Right cardiac atrium (tissue), 5 donors: ENCODE measurements around the gene SPEG. TPM values are rescaled to one million over a fixed set of nuclear protein-coding genes. Genes with fewer than 3 reads are reported as not detected.
A peak's percentile ranks its signal among the peaks of the same experiment; 100 is the strongest.

Experiments
- ATAC-seq, 2 donors: fragments of 200-7000 bp; cut with Tn5 transposase; one replicate each; pipeline versions ENCODE4 v1.8.0 to v1.9.1; 2020; ENCODE audit warnings: moderate library complexity in 2 of 2, mild to moderate bottlenecking in 1 of 2
- DNase-seq, 3 donors: peaks; one replicate each; pipeline ENCODE4 v3.0.0-alpha.2; 2020
- H3K27ac ChIP-seq: one replicate; pipeline ENCODE4 v1.5.1; 2013; ENCODE audit warnings: mild to moderate bottlenecking, low read length, control low read depth, moderate library complexity
- H3K27me3 ChIP-seq: one replicate; pipeline ENCODE4 v1.6.1; 2013; ENCODE audit not compliant: control insufficient read depth, insufficient read depth
- H3K4me1 ChIP-seq: one replicate; pipeline ENCODE4 v1.6.1; 2013; ENCODE audit warnings: low read length; ENCODE audit not compliant: control insufficient read depth, insufficient read depth
- H3K4me3 ChIP-seq: one replicate; pipeline ENCODE4 v1.5.1; 2013; ENCODE audit warnings: low read length, control low read depth
- H3K9me3 ChIP-seq: one replicate; pipeline ENCODE4 v1.6.1; 2013; ENCODE audit warnings: low read length; ENCODE audit not compliant: control insufficient read depth
- WGBS: extraction: QIAGEN DNeasy Blood & Tissue Kit; methylation state at CpG from one replicate; pipeline ENCODE4 v1.1.7; 2013; 5-methylcytosine and 5-hydroxymethylcytosine counted together
- intact Hi-C, 4 donors: fragments of 100-400 bp; cut with DNase I; formaldehyde crosslinking; loops; one replicate each; pipeline versions ENCODE4 v1.11.0 to v1.14.0; 2022 to 2023
- polyA plus RNA-seq: library from polyadenylated mRNA; stranded (reverse); fragments of 200-250 nt; gene quantifications from one replicate; pipeline ENCODE4 v1.2.3, GENCODE V29; 2013
- total RNA-seq, 4 donors: library from RNA; stranded (reverse); fragmentation: NEBNext Ultra II Directional; extraction: Animal tissue kit (Norgen Biotek cat#: 25700); gene quantifications; one replicate each; pipeline ENCODE4 v1.2.1, GENCODE V29; 2021
- donor health status: healthy with polysubstance abuse.
- donor health status: DM: no; HTN: yes; CAD: no.
- donor health status: DM: no; HTN: no; CAD: no.
- donor health status: DM: no; HTN: yes; CAD: no; lungs with severe emphysema.
- donor health status: DM: yes; HTN: yes; CAD: no.

SPEG gene
- total and polyA plus RNA-seq, 5 donors = 85.5 to 176 (median 157) TPM

- H3K4me1 ChIP-seq = no peaks in the 10 kb centered on the region
- DNase-seq (no peak), ATAC-seq (peak; percentile 48 to 65)
- H3K9me3 ChIP-seq = no peaks in the 10 kb centered on the region
- no peaks in the 10 kb centered on the region for H3K27me3 ChIP-seq
- H3K4me3 ChIP-seq = no peak overlapping the region
- H3K27ac ChIP-seq = peak overlapping the region; percentile 95
- 68% methylated on average over 4 of the region's 4 CpGs for WGBS
- intact Hi-C loops = no loop called here
These were observed 17.7 kb upstream of the SPEG start for GRCh38 chr2:219416938-219417337.

GRCh38 chr2:219417374-219417773 lies 17.3 kb upstream of the SPEG start:
- Histone ChIP-seq H3K27me3 (no peaks in the 10 kb centered on the region), H3K4me1 (no peaks in the 10 kb centered on the region), H3K9me3 (no peaks in the 10 kb centered on the region), H3K4me3 (no peak overlapping the region), H3K27ac (peak overlapping the region; percentile 95)
- peak; percentile 55 to 78 (median 77) for DNase-seq
- intact Hi-C loops = no loop called here
- peak; percentile 53 to 67 for ATAC-seq
- 50% methylated on average over 9 of the region's 9 CpGs for WGBS

- intact Hi-C loops = no loop called here
- peak; percentile 67 to 73 for ATAC-seq
- Histone ChIP-seq H3K4me1 (no peaks in the 10 kb centered on the region), H3K9me3 (no peaks in the 10 kb centered on the region), H3K27me3 (no peaks in the 10 kb centered on the region), H3K27ac (peak within 1 kb of the TSS; percentile 95), H3K4me3 (peak within 1 kb of the TSS; percentile 51)
- WGBS = 6% methylated on average over 98 of the region's 98 CpGs
- peak; percentile 67 to 92 (median 87) for DNase-seq
These were observed 16.3 kb upstream of the SPEG start, which contains the start of gene DES for GRCh38 chr2:219418155-219419011. Gene DES, plus strand, starts transcription at chr2:219418377. Its CDS starts 86 bp downstream, at chr2:219418463.

- no peaks in the 10 kb centered on the region for H3K4me1 ChIP-seq
- WGBS = 37% methylated on average over 12 of the region's 12 CpGs
- ATAC-seq (no peak), DNase-seq (no peak)
- intact Hi-C loops = no loop called here
- H3K27me3 ChIP-seq = no peaks in the 10 kb centered on the region
- peak overlapping the region; percentile 64 for H3K27ac ChIP-seq
- no peaks in the 10 kb centered on the region for H3K9me3 ChIP-seq
- peak overlapping the region; percentile 51 for H3K4me3 ChIP-seq
These were observed 15.7 kb upstream of the SPEG start for GRCh38 chr2:219419012-219419324.

GRCh38 chr2:219419331-219420197 lies 15.1 kb upstream of the SPEG start:
- intact Hi-C loops = no loop called here
- peak; percentile 42 to 64 for ATAC-seq
- Histone ChIP-seq H3K9me3 (no peaks in the 10 kb centered on the region), H3K27ac (peak overlapping the region; percentile 64), H3K4me1 (no peaks in the 10 kb centered on the region), H3K4me3 (peak overlapping the region; percentile 51), H3K27me3 (no peaks in the 10 kb centered on the region)
- WGBS = 47% methylated on average over 9 of the region's 9 CpGs
- peak in 1 of 3 donors; percentile 81 for DNase-seq

- WGBS = 71% methylated on average over 8 of the region's 8 CpGs
- DNase-seq (no peak), ATAC-seq (no peak)
- Histone ChIP-seq H3K9me3 (no peaks in the 10 kb centered on the region), H3K27ac (peak overlapping the region; percentile 64), H3K27me3 (no peaks in the 10 kb centered on the region), H3K4me1 (no peaks in the 10 kb centered on the region), H3K4me3 (peak overlapping the region; percentile 51)
- intact Hi-C loops = no loop called here
These were observed 14.0 kb upstream of the SPEG start for GRCh38 chr2:219420687-219421086.

- peak overlapping the region; percentile 64 for H3K27ac ChIP-seq
- H3K4me3 ChIP-seq = peak overlapping the region; percentile 51
- intact Hi-C loops = no loop called here
- 69% methylated on average over 17 of the region's 17 CpGs for WGBS
- no peaks in the 10 kb centered on the region for H3K4me1 ChIP-seq
- H3K27me3 ChIP-seq = no peaks in the 10 kb centered on the region
- no peaks in the 10 kb centered on the region for H3K9me3 ChIP-seq
- no peak for ATAC-seq
- no peak for DNase-seq
These were observed 13.3 kb upstream of the SPEG start for GRCh38 chr2:219421323-219421722.

GRCh38 chr2:219422952-219423534 lies 11.6 kb upstream of the SPEG start:
- no peaks in the 10 kb centered on the region for H3K4me1 ChIP-seq
- no peaks in the 10 kb centered on the region for H3K9me3 ChIP-seq
- WGBS = 73% methylated on average over 8 of the region's 8 CpGs
- intact Hi-C loops = no loop called here
- peak overlapping the region; percentile 4 for H3K4me3 ChIP-seq
- no peaks in the 10 kb centered on the region for H3K27me3 ChIP-seq
- ATAC-seq (no peak), DNase-seq (no peak)
- H3K27ac ChIP-seq = peak overlapping the region; percentile 55

GRCh38 chr2:219423652-219424377 lies 10.8 kb upstream of the SPEG start:
- Histone ChIP-seq H3K4me3 (peak overlapping the region; percentile 9), H3K27me3 (no peaks in the 10 kb centered on the region), H3K9me3 (no peaks in the 10 kb centered on the region), H3K4me1 (no peaks in the 10 kb centered on the region), H3K27ac (peak overlapping the region; percentile 87)
- DNase-seq (no peak), ATAC-seq (no peak)
- intact Hi-C loops = no loop called here
- WGBS = 57% methylated on average over 14 of the region's 14 CpGs

- H3K4me1 ChIP-seq = no peaks in the 10 kb centered on the region
- ATAC-seq = peak in 1 of 2 donors; percentile 1
- no peaks in the 10 kb centered on the region for H3K27me3 ChIP-seq
- no peaks in the 10 kb centered on the region for H3K9me3 ChIP-seq
- H3K27ac ChIP-seq = peak overlapping the region; percentile 6
- intact Hi-C loops = no loop called here
- no peak for DNase-seq
- no peak overlapping the region for H3K4me3 ChIP-seq
- 83% methylated on average over 8 of the region's 8 CpGs for WGBS
These were observed 9.2 kb upstream of the SPEG start for GRCh38 chr2:219425238-219426067.
